Mesothelial cell of epicardium (in vitro differentiated cells): Measurements from ENCODE around the gene SDK1. TPM values are rescaled to one million over a fixed set of nuclear protein-coding genes. Genes with fewer than 3 reads are reported as not detected.
"Not testable (repeated sequence)": the region's sequence is repeated elsewhere in the genome, so short reads cannot be mapped to it uniquely, and the experiment has no call there.

ENCODE experiments used
- DNase-seq, 2 experiments: peaks; one replicate each; pipeline ENCODE4 v3.0.0; 2021; ENCODE audit warnings: low spot score in 2 of 2; ENCODE audit not compliant: unreplicated experiment in 2 of 2
- H3K27ac Mint-ChIP-seq: 2 replicates; pipeline ENCODE4 v1.8.0; 2021; ENCODE audit warnings: mixed read lengths
- H3K27me3 Mint-ChIP-seq: 2 replicates; pipeline ENCODE4 v1.8.0; 2021; ENCODE audit warnings: low read depth, mixed read lengths
- H3K36me3 Mint-ChIP-seq: 2 replicates; pipeline ENCODE4 v1.8.0; 2021; ENCODE audit warnings: mixed read lengths
- H3K4me1 Mint-ChIP-seq: 2 replicates; pipeline ENCODE4 v1.8.0; 2021; ENCODE audit warnings: mixed read lengths
- H3K4me3 Mint-ChIP-seq: 2 replicates; pipeline ENCODE4 v1.8.0; 2021; ENCODE audit warnings: mild to moderate bottlenecking, moderate library complexity, mixed read lengths
- H3K9me3 Mint-ChIP-seq: 2 replicates; pipeline ENCODE4 v1.8.0; 2021; ENCODE audit warnings: mixed read lengths
- total RNA-seq: library from RNA; stranded (reverse); gene quantifications from 3 replicates; pipeline ENCODE4 v1.2.1, GENCODE V29; 2021
- TF ChIP-seq, protein P1 (sequence below): fragments of 200-600 bp; sonication (generic); IDR thresholded peaks from one replicate; pipeline ENCODE4 v1.5.0; 2021; ENCODE audit warnings: antibody characterized with exemption; ENCODE audit not compliant: unreplicated experiment

SDK1 gene
- total RNA-seq, 1 donor from 2014 or later, result 12.8 TPM

GRCh38 chr7:4257146-4258111, 956.4 kb downstream of the SDK1 start:
- Mint-ChIP-seq H3K9me3 (peaks cover 17% of the 10 kb centered on the region), H3K36me3 (no peaks in the 10 kb centered on the region), H3K27me3 (no peaks in the 10 kb centered on the region), H3K27ac (no peak overlapping the region), H3K4me1 (no peaks in the 10 kb centered on the region), H3K4me3 (no peak overlapping the region)
- TF ChIP-seq, protein P1, sequence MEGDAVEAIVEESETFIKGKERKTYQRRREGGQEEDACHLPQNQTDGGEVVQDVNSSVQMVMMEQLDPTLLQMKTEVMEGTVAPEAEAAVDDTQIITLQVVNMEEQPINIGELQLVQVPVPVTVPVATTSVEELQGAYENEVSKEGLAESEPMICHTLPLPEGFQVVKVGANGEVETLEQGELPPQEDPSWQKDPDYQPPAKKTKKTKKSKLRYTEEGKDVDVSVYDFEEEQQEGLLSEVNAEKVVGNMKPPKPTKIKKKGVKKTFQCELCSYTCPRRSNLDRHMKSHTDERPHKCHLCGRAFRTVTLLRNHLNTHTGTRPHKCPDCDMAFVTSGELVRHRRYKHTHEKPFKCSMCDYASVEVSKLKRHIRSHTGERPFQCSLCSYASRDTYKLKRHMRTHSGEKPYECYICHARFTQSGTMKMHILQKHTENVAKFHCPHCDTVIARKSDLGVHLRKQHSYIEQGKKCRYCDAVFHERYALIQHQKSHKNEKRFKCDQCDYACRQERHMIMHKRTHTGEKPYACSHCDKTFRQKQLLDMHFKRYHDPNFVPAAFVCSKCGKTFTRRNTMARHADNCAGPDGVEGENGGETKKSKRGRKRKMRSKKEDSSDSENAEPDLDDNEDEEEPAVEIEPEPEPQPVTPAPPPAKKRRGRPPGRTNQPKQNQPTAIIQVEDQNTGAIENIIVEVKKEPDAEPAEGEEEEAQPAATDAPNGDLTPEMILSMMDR, result no peak
- DNase-seq, result no peak

- DNase-seq, H3K4me3 Mint-ChIP-seq, H3K27ac Mint-ChIP-seq, H3K27me3 Mint-ChIP-seq, H3K36me3 Mint-ChIP-seq, H3K9me3 Mint-ChIP-seq, H3K4me1 Mint-ChIP-seq: not testable (repeated sequence)
Observed at GRCh38 chr7:4260116-4260515, 959.1 kb downstream of the SDK1 start.

- H3K4me1 Mint-ChIP-seq, result no peaks in the 10 kb centered on the region
- no peaks in the 10 kb centered on the region for H3K27me3 Mint-ChIP-seq
- H3K9me3 Mint-ChIP-seq, result no peaks in the 10 kb centered on the region
- no peak overlapping the region for H3K4me3 Mint-ChIP-seq
- DNase-seq, result no peak
- no peak overlapping the region for H3K27ac Mint-ChIP-seq
- TF ChIP-seq, protein P1, result no peak
- H3K36me3 Mint-ChIP-seq, result no peaks in the 10 kb centered on the region
Observed at GRCh38 chr7:4260867-4261600, 960.0 kb downstream of the SDK1 start.

GRCh38 chr7:4261601-4261960, 960.5 kb downstream of the SDK1 start:
- H3K9me3 Mint-ChIP-seq, result no peaks in the 10 kb centered on the region
- H3K27ac Mint-ChIP-seq, result no peak overlapping the region
- H3K27me3 Mint-ChIP-seq, result no peaks in the 10 kb centered on the region
- no peaks in the 10 kb centered on the region for H3K36me3 Mint-ChIP-seq
- TF ChIP-seq, protein P1, result no peak
- no peaks in the 10 kb centered on the region for H3K4me1 Mint-ChIP-seq
- no peak for DNase-seq
- no peak overlapping the region for H3K4me3 Mint-ChIP-seq

DNA sequence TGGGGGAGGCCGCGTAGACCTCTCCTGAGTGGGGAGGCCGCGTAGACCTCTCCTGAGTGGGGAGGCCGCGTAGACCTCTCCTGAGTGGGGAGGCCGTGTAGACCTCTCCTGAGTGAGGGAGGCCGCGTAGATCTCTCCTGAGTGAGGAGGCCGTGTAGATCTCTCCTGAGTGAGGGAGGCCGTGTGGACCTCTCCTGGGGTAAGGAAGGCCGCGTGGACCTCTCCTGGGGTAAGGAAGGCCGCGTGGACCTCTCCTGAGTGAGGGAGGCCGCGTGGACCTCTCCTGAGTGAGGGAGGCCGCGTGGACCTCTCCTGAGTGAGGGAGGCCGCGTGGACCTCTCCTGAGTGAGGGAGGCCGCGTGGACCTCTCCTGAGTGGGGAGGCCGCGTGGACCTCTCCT, 963.2 kb downstream of the SDK1 start:
- not testable (repeated sequence) for H3K4me1 Mint-ChIP-seq, H3K27me3 Mint-ChIP-seq, H3K27ac Mint-ChIP-seq, H3K9me3 Mint-ChIP-seq, H3K36me3 Mint-ChIP-seq, H3K4me3 Mint-ChIP-seq, DNase-seq

DNA sequence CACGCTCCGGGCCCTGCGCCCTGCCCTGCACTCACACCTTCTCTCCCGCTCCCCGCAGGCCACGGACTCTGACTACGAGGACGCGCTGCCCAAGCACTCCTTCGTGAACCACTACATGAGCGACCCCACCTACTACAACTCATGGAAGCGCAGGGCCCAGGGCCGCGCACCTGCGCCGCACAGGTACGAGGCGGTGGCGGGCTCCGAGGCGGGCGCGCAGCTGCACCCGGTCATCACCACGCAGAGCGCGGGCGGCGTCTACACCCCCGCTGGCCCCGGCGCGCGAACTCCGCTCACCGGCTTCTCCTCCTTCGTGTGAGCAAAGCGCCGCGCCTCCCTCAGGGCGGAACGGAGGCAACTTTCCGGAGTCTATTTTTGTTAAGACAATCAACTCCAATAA, 964.0 kb downstream of the SDK1 start:
- H3K9me3 Mint-ChIP-seq, result no peaks in the 10 kb centered on the region
- TF ChIP-seq, protein P1, result no peak
- no peak overlapping the region for H3K27ac Mint-ChIP-seq
- DNase-seq, result peak in 1 of 2 experiments; percentile 33
- no peaks in the 10 kb centered on the region for H3K36me3 Mint-ChIP-seq
- no peaks in the 10 kb centered on the region for H3K27me3 Mint-ChIP-seq
- H3K4me3 Mint-ChIP-seq, result no peak overlapping the region
- no peaks in the 10 kb centered on the region for H3K4me1 Mint-ChIP-seq
